ENCODE results near the gene KCNIP4. TPM values are rescaled to one million over a fixed set of nuclear protein-coding genes. Genes with fewer than 3 reads are reported as not detected.

Gene KCNIP4
- total RNA-seq, 1 donor from 2014 or later = not detected

DNA sequence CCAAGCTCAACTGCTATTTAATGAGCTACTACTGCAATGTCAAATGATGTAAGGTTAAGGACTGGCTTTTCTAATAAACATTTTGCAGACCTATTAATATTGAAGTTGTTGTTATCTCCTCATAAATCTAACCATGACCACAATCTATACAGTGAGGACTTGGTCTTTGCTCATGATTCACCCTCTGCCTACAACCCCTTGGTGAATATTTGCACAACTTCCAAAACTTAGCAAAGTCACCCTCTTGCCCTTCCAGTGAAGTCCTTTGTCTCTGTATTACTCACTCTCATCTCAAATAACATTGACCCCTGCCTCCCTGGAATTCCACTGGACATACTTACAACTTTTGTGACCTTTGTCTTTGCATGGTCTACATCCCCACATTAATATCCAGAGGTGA, 204.5 kb downstream of the KCNIP4 start:
- TF ChIP-seq, protein P1, sequence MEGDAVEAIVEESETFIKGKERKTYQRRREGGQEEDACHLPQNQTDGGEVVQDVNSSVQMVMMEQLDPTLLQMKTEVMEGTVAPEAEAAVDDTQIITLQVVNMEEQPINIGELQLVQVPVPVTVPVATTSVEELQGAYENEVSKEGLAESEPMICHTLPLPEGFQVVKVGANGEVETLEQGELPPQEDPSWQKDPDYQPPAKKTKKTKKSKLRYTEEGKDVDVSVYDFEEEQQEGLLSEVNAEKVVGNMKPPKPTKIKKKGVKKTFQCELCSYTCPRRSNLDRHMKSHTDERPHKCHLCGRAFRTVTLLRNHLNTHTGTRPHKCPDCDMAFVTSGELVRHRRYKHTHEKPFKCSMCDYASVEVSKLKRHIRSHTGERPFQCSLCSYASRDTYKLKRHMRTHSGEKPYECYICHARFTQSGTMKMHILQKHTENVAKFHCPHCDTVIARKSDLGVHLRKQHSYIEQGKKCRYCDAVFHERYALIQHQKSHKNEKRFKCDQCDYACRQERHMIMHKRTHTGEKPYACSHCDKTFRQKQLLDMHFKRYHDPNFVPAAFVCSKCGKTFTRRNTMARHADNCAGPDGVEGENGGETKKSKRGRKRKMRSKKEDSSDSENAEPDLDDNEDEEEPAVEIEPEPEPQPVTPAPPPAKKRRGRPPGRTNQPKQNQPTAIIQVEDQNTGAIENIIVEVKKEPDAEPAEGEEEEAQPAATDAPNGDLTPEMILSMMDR (IDR thresholded peaks at IDR 0.05; ENCODE audit: borderline replicate concordance) = no peak
- Histone ChIP-seq H3K27me3 (ENCODE audit: low read depth) (no peaks in the 10 kb centered on the region), H3K9me3 (replicated peaks) (no peaks in the 10 kb centered on the region), H3K36me3 (no peaks in the 10 kb centered on the region), H3K27ac (replicated peaks) (no peak overlapping the region), H3K4me1 (no peaks in the 10 kb centered on the region), H3K4me3 (no peak overlapping the region)
- intact Hi-C loops (cut with micrococcal nuclease) = no loop called here
- no peak for DNase-seq

DNA sequence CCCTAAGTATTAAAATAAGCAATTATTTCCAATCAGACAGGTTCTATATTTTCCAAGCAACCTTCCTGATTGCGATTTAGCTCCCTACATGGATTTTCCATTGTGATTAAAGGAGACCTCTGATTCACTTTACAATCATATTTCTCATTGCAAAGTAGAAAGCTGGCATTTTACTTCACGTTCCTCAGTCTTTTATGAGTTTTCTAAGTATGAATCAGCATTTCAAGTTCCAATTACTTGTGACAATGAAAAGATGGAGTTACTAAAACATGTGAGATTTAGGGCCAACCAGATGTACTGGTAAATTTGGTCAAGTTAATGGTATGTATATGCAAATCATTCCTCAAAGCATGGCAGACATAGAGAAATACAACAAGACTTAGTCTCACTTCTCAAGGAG, 206.2 kb downstream of the KCNIP4 start:
- Histone ChIP-seq H3K4me3 (no peak overlapping the region), H3K9me3 (replicated peaks) (no peaks in the 10 kb centered on the region), H3K27ac (replicated peaks) (no peak overlapping the region), H3K27me3 (ENCODE audit: low read depth) (no peaks in the 10 kb centered on the region), H3K4me1 (no peaks in the 10 kb centered on the region), H3K36me3 (no peaks in the 10 kb centered on the region)
- intact Hi-C loops (cut with micrococcal nuclease) = no loop called here
- DNase-seq = no peak
- TF ChIP-seq, protein P1 (IDR thresholded peaks at IDR 0.05; ENCODE audit: borderline replicate concordance) = no peak

GRCh38 chr4:21738821-21739220, 209.8 kb downstream of the KCNIP4 start:
- Histone ChIP-seq H3K4me3 (no peak overlapping the region), H3K4me1 (no peaks in the 10 kb centered on the region), H3K27me3 (ENCODE audit: low read depth) (no peaks in the 10 kb centered on the region), H3K27ac (replicated peaks) (no peak overlapping the region), H3K9me3 (replicated peaks) (no peaks in the 10 kb centered on the region), H3K36me3 (no peaks in the 10 kb centered on the region)
- intact Hi-C loops (cut with micrococcal nuclease) = no loop called here
- no peak for DNase-seq
- TF ChIP-seq, protein P1 (IDR thresholded peaks at IDR 0.05; ENCODE audit: borderline replicate concordance) = no peak

DNA sequence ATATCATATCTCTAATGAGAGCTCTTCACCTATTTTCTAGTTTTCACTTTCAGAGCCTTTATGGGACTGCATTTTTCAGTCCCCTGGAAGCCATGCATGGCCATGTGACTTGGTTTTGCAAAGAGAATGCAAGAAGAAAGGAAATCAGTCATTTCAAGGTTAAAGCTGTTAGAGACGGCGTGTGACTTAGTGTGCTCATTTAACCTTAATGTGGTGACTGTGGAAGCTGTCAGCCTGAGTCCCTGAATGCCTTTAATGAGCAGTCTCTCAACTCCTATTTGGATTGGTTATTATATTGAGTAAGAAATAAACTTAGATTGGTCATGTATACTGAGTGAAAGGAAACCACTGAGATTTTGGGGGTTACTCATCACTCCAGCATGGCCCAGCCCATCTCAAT, 212.7 kb downstream of the KCNIP4 start:
- Histone ChIP-seq H3K4me3 (no peak overlapping the region), H3K9me3 (replicated peaks) (no peaks in the 10 kb centered on the region), H3K4me1 (no peaks in the 10 kb centered on the region), H3K36me3 (no peaks in the 10 kb centered on the region), H3K27ac (replicated peaks) (no peak overlapping the region), H3K27me3 (ENCODE audit: low read depth) (no peaks in the 10 kb centered on the region)
- TF ChIP-seq, protein P1 (IDR thresholded peaks at IDR 0.05; ENCODE audit: borderline replicate concordance) = no peak
- DNase-seq = no peak
- intact Hi-C loops (cut with micrococcal nuclease) = no loop called here

DNA sequence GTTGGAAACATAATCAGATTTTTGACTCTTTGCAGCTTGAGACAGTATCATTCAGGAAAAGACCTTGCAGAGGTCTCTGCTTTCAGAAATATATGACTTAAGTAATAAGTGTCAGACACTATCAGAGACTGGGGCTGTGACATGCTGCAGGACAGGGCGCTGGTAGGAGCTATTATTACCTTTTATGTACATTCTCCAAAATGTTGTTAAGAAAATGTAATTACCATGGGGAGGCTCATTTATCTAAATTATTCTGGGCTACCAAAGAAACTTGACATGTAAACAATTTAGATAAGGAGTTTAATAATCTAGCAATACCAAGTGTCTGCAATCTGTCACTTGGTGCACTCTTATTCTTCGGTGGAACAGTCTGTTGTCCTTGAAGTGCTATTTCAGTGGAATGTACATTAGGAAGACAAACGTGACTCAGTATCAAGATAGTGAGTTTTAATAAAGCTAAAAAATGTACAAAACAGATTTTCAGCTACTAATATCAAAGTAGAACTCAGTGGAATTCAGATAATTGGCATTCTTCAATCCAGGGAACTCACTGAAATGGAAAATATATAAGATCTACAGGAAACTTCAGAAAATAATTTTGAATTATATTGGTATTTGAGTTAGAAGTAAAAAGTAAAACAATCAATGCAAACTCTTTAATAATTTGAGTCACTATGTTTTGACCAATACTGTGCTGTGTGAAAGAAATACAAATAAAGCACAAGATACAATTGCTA, 214.5 kb downstream of the KCNIP4 start:
- TF ChIP-seq, protein P1 (IDR thresholded peaks at IDR 0.05; ENCODE audit: borderline replicate concordance) = no peak
- DNase-seq = no peak
- Histone ChIP-seq H3K27ac (replicated peaks) (no peak overlapping the region), H3K4me1 (no peaks in the 10 kb centered on the region), H3K4me3 (no peak overlapping the region), H3K36me3 (no peaks in the 10 kb centered on the region), H3K27me3 (ENCODE audit: low read depth) (no peaks in the 10 kb centered on the region), H3K9me3 (replicated peaks) (no peaks in the 10 kb centered on the region)
- intact Hi-C loops (cut with micrococcal nuclease) = no loop called here

All from left ventricle myocardium inferior (tissue), 1 donor.